Activated CD4-positive, alpha-beta memory T cell treated with anti-CD3 and anti-CD28 coated beads, Interleukin-2, amount 10 ng/mL, durations not matched to agents 7 days and 5 days (primary cell): ENCODE data around the gene EFCAB11. TPM values are rescaled to one million over a fixed set of nuclear protein-coding genes. Genes with fewer than 3 reads are reported as not detected.

Source experiments
- CTCF ChIA-PET: fragments of 350-600 bp; sonication (Branson Sonifier 250); formaldehyde crosslinking; loops from one replicate; lab custom pipeline; 2021; ENCODE audit warnings: antibody characterized with exemption, inconsistent platforms; lab: Charles Lee
- POLR2A ChIA-PET: fragments of 350-600 bp; sonication (Branson Sonifier 250); formaldehyde crosslinking; loops from one replicate; lab custom pipeline; 2021; ENCODE audit warnings: antibody characterized with exemption; lab: Charles Lee
- DNase-seq: peaks from one replicate; pipeline ENCODE4 v3.0.0-alpha.2; 2020
- H3K27ac Mint-ChIP-seq: one replicate; pipeline ENCODE4 v1.8.0; 2021; ENCODE audit warnings: mild to moderate bottlenecking, mixed read lengths
- H3K27me3 Mint-ChIP-seq: one replicate; pipeline ENCODE4 v1.8.0; 2021; ENCODE audit warnings: mixed read lengths
- H3K36me3 Mint-ChIP-seq: one replicate; pipeline ENCODE4 v1.8.0; 2021; ENCODE audit warnings: low read depth, mixed read lengths
- H3K4me1 Mint-ChIP-seq: one replicate; pipeline ENCODE4 v1.8.0; 2021; ENCODE audit warnings: mixed read lengths
- H3K4me3 Mint-ChIP-seq: one replicate; pipeline ENCODE4 v1.8.0; 2021; ENCODE audit warnings: mild to moderate bottlenecking, mixed read lengths
- H3K9me3 Mint-ChIP-seq: one replicate; pipeline ENCODE4 v1.8.0; 2021; ENCODE audit warnings: mixed read lengths
- total RNA-seq, 2 experiments: library from RNA; stranded (reverse); gene quantifications; one replicate each; pipeline ENCODE4 v1.2.3, GENCODE V29; 2021

The EFCAB11 gene
- total RNA-seq, 2 experiments from 2014 or later, result 9.6 to 9.9 TPM

- Mint-ChIP-seq H3K27ac (no peak overlapping the region), H3K4me3 (no peak overlapping the region), H3K27me3 (no peaks in the 10 kb centered on the region), H3K36me3 (no peaks in the 10 kb centered on the region), H3K9me3 (no peaks in the 10 kb centered on the region), H3K4me1 (no peaks in the 10 kb centered on the region)
- POLR2A ChIA-PET, result no interaction called here
- CTCF ChIA-PET, result no interaction called here
- DNase-seq, result no peak
Measured at GRCh38 chr14:89851106-89851505, 103.4 kb downstream of the EFCAB11 start.

GRCh38 chr14:89849931-89850330, 104.6 kb downstream of the EFCAB11 start:
- ChIA-PET CTCF (no interaction called here), POLR2A (no interaction called here)
- H3K27me3 Mint-ChIP-seq, result no peaks in the 10 kb centered on the region
- H3K27ac Mint-ChIP-seq, result no peak overlapping the region
- H3K4me1 Mint-ChIP-seq, result no peaks in the 10 kb centered on the region
- no peaks in the 10 kb centered on the region for H3K9me3 Mint-ChIP-seq
- H3K4me3 Mint-ChIP-seq, result no peak overlapping the region
- no peak for DNase-seq
- no peaks in the 10 kb centered on the region for H3K36me3 Mint-ChIP-seq

- ChIA-PET CTCF (interaction anchor here (0.5 kb wide), 1 partner anchor 1607 kb away, joined by 3 read pairs; no protein-coding TSS in a partner anchor), POLR2A (no interaction called here)
- H3K4me3 Mint-ChIP-seq, result no peak overlapping the region
- no peaks in the 10 kb centered on the region for H3K27me3 Mint-ChIP-seq
- H3K36me3 Mint-ChIP-seq, result no peaks in the 10 kb centered on the region
- H3K27ac Mint-ChIP-seq, result no peak overlapping the region
- no peak for DNase-seq
- H3K9me3 Mint-ChIP-seq, result no peaks in the 10 kb centered on the region
- H3K4me1 Mint-ChIP-seq, result no peaks in the 10 kb centered on the region
Measured at GRCh38 chr14:89848165-89848564, 106.4 kb downstream of the EFCAB11 start.

GRCh38 chr14:89845346-89845745, 109.2 kb downstream of the EFCAB11 start:
- Mint-ChIP-seq H3K36me3 (no peaks in the 10 kb centered on the region), H3K4me3 (no peak overlapping the region), H3K27ac (no peak overlapping the region), H3K27me3 (no peaks in the 10 kb centered on the region), H3K9me3 (no peaks in the 10 kb centered on the region), H3K4me1 (no peaks in the 10 kb centered on the region)
- POLR2A ChIA-PET, result no interaction called here
- CTCF ChIA-PET, result no interaction called here
- DNase-seq, result no peak

- Mint-ChIP-seq H3K9me3 (no peaks in the 10 kb centered on the region), H3K36me3 (no peaks in the 10 kb centered on the region), H3K4me3 (no peak overlapping the region), H3K27me3 (no peaks in the 10 kb centered on the region), H3K4me1 (no peaks in the 10 kb centered on the region), H3K27ac (no peak overlapping the region)
- no peak for DNase-seq
- ChIA-PET CTCF (no interaction called here), POLR2A (no interaction called here)
Measured at GRCh38 chr14:89844508-89844907, 110.0 kb downstream of the EFCAB11 start.

GRCh38 chr14:89842837-89843236, 111.7 kb downstream of the EFCAB11 start:
- H3K4me3 Mint-ChIP-seq, result no peak overlapping the region
- H3K36me3 Mint-ChIP-seq, result no peaks in the 10 kb centered on the region
- no peak overlapping the region for H3K27ac Mint-ChIP-seq
- no peaks in the 10 kb centered on the region for H3K4me1 Mint-ChIP-seq
- no peak for DNase-seq
- ChIA-PET POLR2A (no interaction called here), CTCF (interaction anchor here (0.8 kb wide), 1 partner anchor 11 kb away, joined by 3 read pairs; no protein-coding TSS in a partner anchor)
- no peaks in the 10 kb centered on the region for H3K9me3 Mint-ChIP-seq
- H3K27me3 Mint-ChIP-seq, result no peaks in the 10 kb centered on the region

- no peak overlapping the region for H3K4me3 Mint-ChIP-seq
- DNase-seq, result no peak
- ChIA-PET POLR2A (no interaction called here), CTCF (no interaction called here)
- H3K4me1 Mint-ChIP-seq, result no peaks in the 10 kb centered on the region
- H3K9me3 Mint-ChIP-seq, result no peaks in the 10 kb centered on the region
- no peaks in the 10 kb centered on the region for H3K36me3 Mint-ChIP-seq
- no peaks in the 10 kb centered on the region for H3K27me3 Mint-ChIP-seq
- H3K27ac Mint-ChIP-seq, result no peak overlapping the region
Measured at GRCh38 chr14:89841851-89842250, 112.7 kb downstream of the EFCAB11 start.

- ChIA-PET CTCF (no interaction called here), POLR2A (no interaction called here)
- Mint-ChIP-seq H3K27me3 (no peaks in the 10 kb centered on the region), H3K27ac (no peak overlapping the region), H3K9me3 (no peaks in the 10 kb centered on the region), H3K36me3 (no peaks in the 10 kb centered on the region), H3K4me3 (no peak overlapping the region), H3K4me1 (no peaks in the 10 kb centered on the region)
- DNase-seq, result no peak
Measured at GRCh38 chr14:89836830-89837469, 117.6 kb downstream of the EFCAB11 start.

- Mint-ChIP-seq H3K36me3 (no peaks in the 10 kb centered on the region), H3K27ac (no peak overlapping the region), H3K27me3 (peaks cover 9% of the 10 kb centered on the region), H3K9me3 (no peaks in the 10 kb centered on the region), H3K4me1 (no peaks in the 10 kb centered on the region), H3K4me3 (no peak overlapping the region)
- CTCF ChIA-PET, result no interaction called here
- DNase-seq, result no peak
- POLR2A ChIA-PET, result no interaction called here
Measured at GRCh38 chr14:89833661-89834060, 120.9 kb downstream of the EFCAB11 start.

- ChIA-PET CTCF (no interaction called here), POLR2A (no interaction called here)
- no peak overlapping the region for H3K4me3 Mint-ChIP-seq
- no peaks in the 10 kb centered on the region for H3K36me3 Mint-ChIP-seq
- no peaks in the 10 kb centered on the region for H3K9me3 Mint-ChIP-seq
- H3K27ac Mint-ChIP-seq, result no peak overlapping the region
- no peaks in the 10 kb centered on the region for H3K4me1 Mint-ChIP-seq
- H3K27me3 Mint-ChIP-seq, result peaks cover 9% of the 10 kb centered on the region
- no peak for DNase-seq
Measured at GRCh38 chr14:89833120-89833532, 121.4 kb downstream of the EFCAB11 start.

GRCh38 chr14:89828471-89829165, 125.9 kb downstream of the EFCAB11 start:
- Mint-ChIP-seq H3K9me3 (peaks cover 4% of the 10 kb centered on the region), H3K27ac (no peak overlapping the region), H3K4me3 (no peak overlapping the region), H3K4me1 (no peaks in the 10 kb centered on the region), H3K36me3 (no peaks in the 10 kb centered on the region), H3K27me3 (peaks cover 15% of the 10 kb centered on the region)
- no peak for DNase-seq
- CTCF ChIA-PET, result no interaction called here
- POLR2A ChIA-PET, result interaction anchor here (0.9 kb wide), 1 partner anchor 36 kb away, joined by 3 read pairs; no protein-coding TSS in a partner anchor

GRCh38 chr14:89827265-89827664, 127.3 kb downstream of the EFCAB11 start:
- POLR2A ChIA-PET, result no interaction called here
- CTCF ChIA-PET, result no interaction called here
- H3K4me1 Mint-ChIP-seq, result no peaks in the 10 kb centered on the region

GRCh38 chr14:89826596-89826995, 127.9 kb downstream of the EFCAB11 start:
- Mint-ChIP-seq H3K36me3 (no peaks in the 10 kb centered on the region), H3K4me3 (no peak overlapping the region), H3K4me1 (no peaks in the 10 kb centered on the region), H3K9me3 (peaks cover 4% of the 10 kb centered on the region), H3K27me3 (peaks cover 15% of the 10 kb centered on the region), H3K27ac (no peak overlapping the region)
- DNase-seq, result no peak
- CTCF ChIA-PET, result no interaction called here
- POLR2A ChIA-PET, result no interaction called here

More at GRCh38 chr14:89827265-89827664, 127.3 kb downstream of the EFCAB11 start:
- Mint-ChIP-seq H3K27ac (no peak overlapping the region), H3K36me3 (no peaks in the 10 kb centered on the region), H3K4me3 (no peak overlapping the region), H3K27me3 (peaks cover 15% of the 10 kb centered on the region), H3K9me3 (peaks cover 4% of the 10 kb centered on the region)
- no peak for DNase-seq

- H3K27ac Mint-ChIP-seq, result no peak overlapping the region
- ChIA-PET POLR2A (no interaction called here), CTCF (no interaction called here)
Measured at GRCh38 chr14:89823743-89824142, 130.8 kb downstream of the EFCAB11 start.

More at GRCh38 chr14:89823743-89824142, 130.8 kb downstream of the EFCAB11 start:
- Mint-ChIP-seq H3K9me3 (peaks cover 4% of the 10 kb centered on the region), H3K4me1 (no peaks in the 10 kb centered on the region), H3K36me3 (no peaks in the 10 kb centered on the region), H3K27me3 (peaks cover 9% of the 10 kb centered on the region), H3K4me3 (no peak overlapping the region)
- no peak for DNase-seq
